Activated CD8-positive, alpha-beta T cell treated with anti-CD3 and anti-CD28 coated beads for 36 hours (primary cell): ENCODE data around the gene NMD3. TPM values are rescaled to one million over a fixed set of nuclear protein-coding genes. Genes with fewer than 3 reads are reported as not detected.
"Not testable (repeated sequence)": the region's sequence is repeated elsewhere in the genome, so short reads cannot be mapped to it uniquely, and the experiment has no call there.

ENCODE experiments used
- ATAC-seq: fragments of 200-7000 bp; cut with Tn5 transposase; one replicate; pipeline ENCODE4 v1.10.0; 2021; ENCODE audit warnings: mild to moderate bottlenecking, moderate library complexity
- CTCF ChIA-PET: fragments of 350-600 bp; sonication (Branson Sonifier 250); formaldehyde crosslinking; loops from one replicate; lab custom pipeline; 2021; ENCODE audit warnings: antibody characterized with exemption; lab: Charles Lee
- POLR2A ChIA-PET: fragments of 350-600 bp; sonication (Branson Sonifier 250); formaldehyde crosslinking; loops from one replicate; lab custom pipeline; 2021; ENCODE audit warnings: antibody characterized with exemption; lab: Charles Lee
- DNase-seq: peaks from one replicate; pipeline ENCODE4 v3.0.0-alpha.2; 2020
- H3K27ac Mint-ChIP-seq: one replicate; pipeline ENCODE4 v1.8.0; 2021; ENCODE audit warnings: mild to moderate bottlenecking, mixed read lengths
- H3K27me3 Mint-ChIP-seq: one replicate; pipeline ENCODE4 v1.8.0; 2021; ENCODE audit warnings: mixed read lengths
- H3K36me3 Mint-ChIP-seq: one replicate; pipeline ENCODE4 v1.8.0; 2021; ENCODE audit warnings: low read depth, mixed read lengths
- H3K4me1 Mint-ChIP-seq: one replicate; pipeline ENCODE4 v1.8.0; 2021; ENCODE audit warnings: low read depth, mixed read lengths
- H3K4me3 Mint-ChIP-seq: one replicate; pipeline ENCODE4 v1.8.0; 2021; ENCODE audit warnings: mild to moderate bottlenecking, moderate library complexity, mixed read lengths
- H3K9me3 Mint-ChIP-seq: one replicate; pipeline ENCODE4 v1.8.0; 2021; ENCODE audit warnings: mixed read lengths
- CTCF ChIP-seq: fragments of 200-600 bp; IDR thresholded peaks from one replicate; pipeline ENCODE4 v1.8.0; 2022; ENCODE audit warnings: antibody characterized with exemption, mild to moderate bottlenecking
- intact Hi-C: fragments of 100-400 bp; cut with micrococcal nuclease; formaldehyde crosslinking; loops from one replicate; pipeline ENCODE4 v1.10.0; 2022
- total RNA-seq, 2 experiments: library from RNA; stranded (reverse); gene quantifications; one replicate each; pipeline ENCODE4 v1.2.3, GENCODE V29; 2021

Gene NMD3
- total RNA-seq, 2 experiments from 2014 or later: 73.0 to 74.9 TPM

GRCh38 chr3:161272524-161272923 lies 51.4 kb downstream of the NMD3 start:
- intact Hi-C loops: loop anchor here (5.0 kb wide), 1 partner anchor 150 kb away; no protein-coding TSS in a partner anchor
- CTCF ChIA-PET: interaction anchor here (1.1 to 2.7 kb wide), 3 partner anchors 134 to 151 kb away, joined by 3 to 14 read pairs (median 4); no protein-coding TSS in a partner anchor
- peaks cover 6% of the 10 kb centered on the region for H3K9me3 Mint-ChIP-seq

GRCh38 chr3:161273589-161274218 lies 52.6 kb downstream of the NMD3 start:
- intact Hi-C loops: loop anchor here (1.0 to 5.0 kb wide), 2 partner anchors 136 to 149 kb away; no protein-coding TSS in a partner anchor
- H3K27ac Mint-ChIP-seq: no peak overlapping the region
- CTCF ChIA-PET: interaction anchor here (0.7 to 6.4 kb wide), 27 partner anchors 13 to 1141 kb away, joined by 3 to 52 read pairs (median 6); partner anchors contain the start of gene SPTSSB
- TF ChIP-seq CTCF: peak; percentile 83
- no peaks in the 10 kb centered on the region for H3K4me1 Mint-ChIP-seq
- POLR2A ChIA-PET: no interaction called here
- H3K36me3 Mint-ChIP-seq: peaks cover 14% of the 10 kb centered on the region
- DNase-seq: peak; percentile 57
- H3K4me3 Mint-ChIP-seq: no peak overlapping the region
- H3K9me3 Mint-ChIP-seq: peaks cover 14% of the 10 kb centered on the region
- no peaks in the 10 kb centered on the region for H3K27me3 Mint-ChIP-seq
- ATAC-seq: no peak

More at GRCh38 chr3:161272524-161272923, 51.4 kb downstream of the NMD3 start:
- Mint-ChIP-seq H3K36me3 (peaks cover 9% of the 10 kb centered on the region), H3K4me3 (no peak overlapping the region), H3K4me1 (no peaks in the 10 kb centered on the region), H3K27ac (no peak overlapping the region), H3K27me3 (no peaks in the 10 kb centered on the region)
- no peak for ATAC-seq
- no peak for TF ChIP-seq CTCF
- DNase-seq: no peak
- POLR2A ChIA-PET: no interaction called here

GRCh38 chr3:161274691-161275298 lies 53.7 kb downstream of the NMD3 start:
- peak; percentile 63 for DNase-seq
- intact Hi-C loops: loop anchor here (5.0 kb wide), 1 partner anchor 148 kb away; no protein-coding TSS in a partner anchor
- H3K4me1 Mint-ChIP-seq: no peaks in the 10 kb centered on the region
- peaks cover 19% of the 10 kb centered on the region for H3K36me3 Mint-ChIP-seq
- peak; percentile 54 for TF ChIP-seq CTCF
- ATAC-seq: peak; percentile 42
- ChIA-PET POLR2A (interaction anchor here (0.6 kb wide), 1 partner anchor 128 kb away, joined by 3 read pairs; no protein-coding TSS in a partner anchor), CTCF (interaction anchor here (0.7 to 6.4 kb wide), 55 partner anchors 8 to 1142 kb away, joined by 3 to 52 read pairs (median 5); partner anchors contain the start of gene SPTSSB)
- H3K27ac Mint-ChIP-seq: no peak overlapping the region
- H3K4me3 Mint-ChIP-seq: no peak overlapping the region
- H3K27me3 Mint-ChIP-seq: no peaks in the 10 kb centered on the region
- H3K9me3 Mint-ChIP-seq: peaks cover 24% of the 10 kb centered on the region

- ChIA-PET POLR2A (no interaction called here), CTCF (interaction anchor here (0.9 to 6.4 kb wide), 29 partner anchors 9 to 585 kb away, joined by 3 to 52 read pairs (median 5); no protein-coding TSS in a partner anchor)
- Mint-ChIP-seq H3K27ac (no peak overlapping the region), H3K36me3 (peaks cover 19% of the 10 kb centered on the region), H3K4me3 (no peak overlapping the region), H3K4me1 (no peaks in the 10 kb centered on the region), H3K27me3 (no peaks in the 10 kb centered on the region), H3K9me3 (peaks cover 27% of the 10 kb centered on the region)
- intact Hi-C loops: no loop called here
- TF ChIP-seq CTCF: no peak
- ATAC-seq (no peak), DNase-seq (no peak)
Observed at GRCh38 chr3:161275919-161276318, 54.8 kb downstream of the NMD3 start.

GRCh38 chr3:161282387-161282786 lies 61.3 kb downstream of the NMD3 start:
- H3K27ac Mint-ChIP-seq, H3K27me3 Mint-ChIP-seq, POLR2A ChIA-PET, intact Hi-C loops, DNase-seq, ATAC-seq, CTCF ChIA-PET, H3K4me1 Mint-ChIP-seq, H3K4me3 Mint-ChIP-seq: not testable (repeated sequence)
- H3K36me3 Mint-ChIP-seq: peaks cover 13% of the 10 kb centered on the region
- peaks cover 32% of the 10 kb centered on the region for H3K9me3 Mint-ChIP-seq
